GF-D8 (cell line): ENCODE measurements around the gene TRIM63.

ENCODE experiments used
- DNase-seq: peaks from one replicate; lab custom pipeline; 2025; lab: John Stamatoyannopoulos, UW

The TRIM63 gene

GRCh38 chr1:26016258-26016952 is 51.0 kb downstream of the TRIM63 start:
- peak; percentile 58 for DNase-seq

GRCh38 chr1:26015358-26015757 is 52.1 kb downstream of the TRIM63 start:
- DNase-seq = peak; percentile 78

- DNase-seq = no peak
These were observed 53.3 kb downstream of the TRIM63 start for GRCh38 chr1:26014179-26014578.

GRCh38 chr1:26012864-26013263 is 54.6 kb downstream of the TRIM63 start:
- DNase-seq = no peak

- no peak for DNase-seq
These were observed 56.6 kb downstream of the TRIM63 start for GRCh38 chr1:26010825-26011224.

GRCh38 chr1:26009796-26010447 is 57.5 kb downstream of the TRIM63 start:
- no peak for DNase-seq

GRCh38 chr1:26006710-26007109 is 60.7 kb downstream of the TRIM63 start:
- DNase-seq = no peak

GRCh38 chr1:26005434-26006105 is 61.9 kb downstream of the TRIM63 start:
- DNase-seq = no peak

- no peak for DNase-seq
These were observed 63.7 kb downstream of the TRIM63 start for GRCh38 chr1:26003756-26004155.

GRCh38 chr1:26003262-26003661 is 64.2 kb downstream of the TRIM63 start:
- DNase-seq = no peak
